ENCODE data around the gene PHYHD1.

- TF ChIP-seq CTCF (IDR thresholded peaks at IDR 0.05; ENCODE audit: poor library complexity) (no peak), EZH2 (IDR thresholded peaks at IDR 0.05; ENCODE audit: borderline replicate concordance) (no peak), EZH2phosphoT487 (IDR thresholded peaks at IDR 0.05; ENCODE audit: low read depth, severe bottlenecking, unreplicated experiment) (no peak)
Observed at GRCh38 chr9:128913048-128913900, 7.5 kb upstream of the PHYHD1 start.

Measured in hepatocyte (in vitro differentiated cells).